HG03378 (cell line): ENCODE measurements around the gene FGFR3.
"Not testable (repeated sequence)": the region's sequence is repeated elsewhere in the genome, so short reads cannot be mapped to it uniquely, and the experiment has no call there.

Experiments used
- ATAC-seq: cut with Tn5 transposase; IDR thresholded peaks from one replicate; pipeline ENCODE4 v1.9.1; 2021; ENCODE audit warnings: mild to moderate bottlenecking, moderate library complexity; ENCODE audit not compliant: unreplicated experiment

FGFR3 gene

GRCh38 chr4:1836650-1837049 is 43.6 kb downstream of the FGFR3 start:
- no peak for ATAC-seq

- no peak for ATAC-seq
Observed at GRCh38 chr4:1837069-1837468, 44.0 kb downstream of the FGFR3 start.

GRCh38 chr4:1839282-1839681 is 46.2 kb downstream of the FGFR3 start:
- ATAC-seq: no peak

- no peak for ATAC-seq
Observed at GRCh38 chr4:1841201-1841886, 48.3 kb downstream of the FGFR3 start.

GRCh38 chr4:1841887-1842210 is 48.8 kb downstream of the FGFR3 start:
- ATAC-seq: no peak

GRCh38 chr4:1842339-1842895 is 49.3 kb downstream of the FGFR3 start:
- no peak for ATAC-seq

- no peak for ATAC-seq
Observed at GRCh38 chr4:1842993-1843448, 49.9 kb downstream of the FGFR3 start.

GRCh38 chr4:1843852-1844251 is 50.8 kb downstream of the FGFR3 start:
- ATAC-seq: no peak

- ATAC-seq: not testable (repeated sequence)
Observed at GRCh38 chr4:1844618-1845017, 51.5 kb downstream of the FGFR3 start.

- ATAC-seq: no peak
Observed at GRCh38 chr4:1846580-1846979, 53.5 kb downstream of the FGFR3 start.

GRCh38 chr4:1850276-1850675 is 57.2 kb downstream of the FGFR3 start:
- no peak for ATAC-seq

GRCh38 chr4:1851160-1851559 is 58.1 kb downstream of the FGFR3 start:
- no peak for ATAC-seq

- no peak for ATAC-seq
Observed at GRCh38 chr4:1851575-1852410, 58.7 kb downstream of the FGFR3 start.

GRCh38 chr4:1852904-1853623 is 60.0 kb downstream of the FGFR3 start:
- no peak for ATAC-seq

GRCh38 chr4:1854752-1855151 is 61.7 kb downstream of the FGFR3 start:
- ATAC-seq: no peak

- no peak for ATAC-seq
Observed at GRCh38 chr4:1855333-1856070, 62.4 kb downstream of the FGFR3 start.

- ATAC-seq: peak; percentile 62
Observed at GRCh38 chr4:1856071-1856942, 63.2 kb downstream of the FGFR3 start, which contains the start of gene LETM1. TSS of gene LETM1 (minus strand) at chr4:1856156. CDS start at chr4:1855950, 206 bp downstream.

GRCh38 chr4:1856943-1857699 is 64.0 kb downstream of the FGFR3 start:
- ATAC-seq: no peak

GRCh38 chr4:1857931-1858330 is 64.8 kb downstream of the FGFR3 start:
- no peak for ATAC-seq
